ENCODE data around the gene POU3F1.

POU3F1 gene

DNA sequence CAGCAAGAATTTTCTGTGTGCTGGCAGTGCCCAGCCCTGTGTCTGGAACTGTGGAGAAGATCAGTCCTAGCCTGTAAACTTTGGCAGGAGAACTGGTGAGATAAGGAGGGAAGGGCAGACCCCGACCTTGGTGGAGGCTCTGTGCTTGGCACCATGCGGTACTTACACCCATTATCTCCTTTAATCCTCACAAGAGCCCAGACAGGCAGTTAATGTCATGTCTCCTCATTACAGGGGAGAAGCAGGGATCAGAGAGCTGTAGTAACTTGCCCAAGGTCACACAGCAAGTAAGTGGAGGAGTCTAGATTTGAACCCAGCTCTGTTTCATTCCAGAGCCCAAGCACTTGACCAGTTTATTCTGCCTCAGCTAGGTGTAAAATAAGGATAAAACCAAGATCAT, 13.9 kb upstream of the POU3F1 start:
- no peak overlapping the region for H3K4me2 ChIP-seq (ENCODE audit: low read length)
- no peak overlapping the region for H3K4me3 ChIP-seq (ENCODE audit: low read length)
- no peaks in the 10 kb centered on the region for H3K36me3 ChIP-seq (ENCODE audit: insufficient read depth, low read length)
- H3K4me1 ChIP-seq (ENCODE audit: control insufficient read depth, insufficient read depth, low read length) = peaks cover 8% of the 10 kb centered on the region
- H3K27me3 ChIP-seq (ENCODE audit: control insufficient read depth, insufficient read depth, low read length) = peaks cover 12% of the 10 kb centered on the region
- H3K9ac ChIP-seq (ENCODE audit: low read depth, low read length) = no peak overlapping the region
- H3K9me3 ChIP-seq (replicated peaks; ENCODE audit: low read length) = no peaks in the 10 kb centered on the region

DNA sequence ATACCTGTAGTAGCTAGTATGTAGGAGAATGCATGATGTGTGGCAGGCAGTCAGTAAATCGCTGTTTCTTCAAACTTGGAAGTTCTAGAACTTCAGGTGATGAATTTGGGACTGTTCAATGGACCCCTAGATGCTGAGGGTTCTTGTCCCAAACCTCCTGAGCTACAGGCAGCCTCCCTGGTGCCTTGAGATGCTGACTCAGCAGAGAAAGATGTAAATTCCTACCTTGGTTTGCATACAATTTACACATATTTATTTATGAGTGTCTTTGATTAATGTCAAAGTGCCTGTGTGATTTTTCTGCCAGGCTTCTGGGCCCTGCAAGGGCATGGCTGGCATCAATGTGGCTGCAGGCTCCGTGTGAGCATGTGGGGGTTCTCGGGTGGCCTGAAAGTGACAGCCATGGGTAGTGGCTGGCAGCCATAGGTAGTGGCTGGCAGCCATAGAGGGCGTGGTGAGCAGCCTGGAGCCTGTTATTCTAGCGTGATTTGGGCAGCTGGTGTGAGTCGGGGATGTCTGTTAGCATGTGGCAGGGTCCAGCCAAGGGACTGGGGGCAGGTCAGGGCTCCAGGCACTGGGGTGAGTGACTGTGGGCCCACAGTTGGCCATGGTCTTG, 13.2 kb upstream of the POU3F1 start:
- H3K9ac ChIP-seq (ENCODE audit: low read depth, low read length) = no peak overlapping the region

DNA sequence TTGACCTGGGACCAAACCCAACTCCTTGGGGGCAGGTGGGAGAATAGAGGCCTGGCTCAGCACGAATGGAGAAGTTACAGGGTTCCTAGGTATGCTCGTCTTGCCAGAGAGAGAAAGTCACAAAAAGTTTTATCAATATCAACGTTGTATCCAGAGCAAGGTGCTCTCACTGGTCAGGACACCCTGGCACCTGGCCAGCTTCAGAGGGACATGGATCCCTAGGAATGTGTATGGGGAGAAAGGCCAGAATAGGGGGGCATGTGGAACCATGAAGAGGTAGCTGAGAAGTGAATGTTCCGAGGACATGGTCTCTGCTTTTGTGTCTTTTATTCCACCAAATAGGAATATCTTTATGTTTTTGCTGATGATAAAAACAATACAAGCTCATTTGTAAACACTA, 9.4 kb upstream of the POU3F1 start:
- Histone ChIP-seq H3K27me3 (ENCODE audit: control insufficient read depth, insufficient read depth, low read length) (peaks cover 40% of the 10 kb centered on the region), H3K9ac (ENCODE audit: low read depth, low read length) (no peak overlapping the region), H3K36me3 (ENCODE audit: insufficient read depth, low read length) (no peaks in the 10 kb centered on the region), H3K4me2 (ENCODE audit: low read length) (no peak overlapping the region), H3K4me1 (ENCODE audit: control insufficient read depth, insufficient read depth, low read length) (no peaks in the 10 kb centered on the region), H3K9me3 (replicated peaks; ENCODE audit: low read length) (no peaks in the 10 kb centered on the region), H3K4me3 (ENCODE audit: low read length) (no peak overlapping the region)

More for the DNA sequence above, 13.2 kb upstream of the POU3F1 start:
- peaks cover 8% of the 10 kb centered on the region for H3K4me1 ChIP-seq (ENCODE audit: control insufficient read depth, insufficient read depth, low read length)
- H3K9me3 ChIP-seq (replicated peaks; ENCODE audit: low read length) = no peaks in the 10 kb centered on the region
- H3K4me2 ChIP-seq (ENCODE audit: low read length) = no peak overlapping the region
- H3K27me3 ChIP-seq (ENCODE audit: control insufficient read depth, insufficient read depth, low read length) = peaks cover 12% of the 10 kb centered on the region
- no peak overlapping the region for H3K4me3 ChIP-seq (ENCODE audit: low read length)
- no peaks in the 10 kb centered on the region for H3K36me3 ChIP-seq (ENCODE audit: insufficient read depth, low read length)

DNA sequence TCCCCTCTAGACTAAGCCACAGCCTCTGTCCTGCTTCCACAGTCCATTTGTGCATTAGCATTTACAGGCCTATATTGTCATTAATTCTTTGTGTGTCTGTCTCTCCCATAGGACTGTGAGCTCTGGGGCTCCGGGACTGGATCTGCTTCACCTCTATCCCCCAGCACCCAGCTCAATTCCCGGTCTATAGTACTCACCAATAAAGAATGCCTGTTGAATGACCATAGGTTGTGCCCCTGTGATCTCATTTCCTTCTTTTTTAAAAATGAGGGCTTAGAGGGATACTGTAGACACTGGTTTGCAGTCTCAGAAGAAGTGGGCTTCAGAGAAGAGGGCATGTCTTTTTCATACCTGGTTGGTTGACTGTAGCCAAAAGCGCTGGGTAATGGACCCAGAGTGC, 8.8 kb upstream of the POU3F1 start:
- no peaks in the 10 kb centered on the region for H3K4me1 ChIP-seq (ENCODE audit: control insufficient read depth, insufficient read depth, low read length)
- H3K4me2 ChIP-seq (ENCODE audit: low read length) = no peak overlapping the region
- peaks cover 35% of the 10 kb centered on the region for H3K27me3 ChIP-seq (ENCODE audit: control insufficient read depth, insufficient read depth, low read length)
- H3K36me3 ChIP-seq (ENCODE audit: insufficient read depth, low read length) = no peaks in the 10 kb centered on the region
- no peak overlapping the region for H3K4me3 ChIP-seq (ENCODE audit: low read length)
- no peaks in the 10 kb centered on the region for H3K9me3 ChIP-seq (replicated peaks; ENCODE audit: low read length)
- H3K9ac ChIP-seq (ENCODE audit: low read depth, low read length) = no peak overlapping the region

DNA sequence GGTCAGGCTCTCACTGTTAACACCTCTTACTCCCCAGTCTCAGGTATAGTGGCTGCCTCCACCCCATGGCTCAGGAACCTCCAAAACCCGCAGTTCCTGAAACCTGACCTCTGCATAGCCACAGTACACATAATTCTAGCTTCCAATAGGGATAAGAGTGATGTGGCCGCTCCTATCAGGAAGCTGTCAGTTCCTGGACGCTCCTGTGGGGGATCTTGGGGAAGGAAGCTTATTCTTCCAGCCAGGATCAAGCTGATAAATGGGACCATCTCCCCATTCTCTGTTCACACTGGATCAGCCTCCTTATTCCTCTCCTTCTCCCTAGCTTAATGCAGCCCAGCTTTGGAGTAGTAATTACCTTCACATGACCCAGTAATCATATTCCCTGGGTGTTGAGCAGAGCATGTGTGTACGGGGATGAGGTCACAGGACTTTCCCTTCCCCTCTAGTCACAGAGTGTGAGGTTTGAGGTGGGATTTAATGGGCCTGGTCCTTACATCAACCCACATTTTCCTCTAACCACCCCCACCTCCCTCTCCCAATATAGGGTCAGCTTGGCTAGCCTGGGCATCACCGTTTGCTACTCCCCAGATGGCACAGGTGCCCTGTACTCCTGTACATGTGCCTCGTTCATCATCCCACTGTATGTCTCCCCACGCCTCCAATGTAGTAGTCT, 7.0 kb upstream of the POU3F1 start:
- Histone ChIP-seq H3K4me3 (ENCODE audit: low read length) (no peak overlapping the region), H3K36me3 (ENCODE audit: insufficient read depth, low read length) (no peaks in the 10 kb centered on the region), H3K9me3 (replicated peaks; ENCODE audit: low read length) (no peaks in the 10 kb centered on the region), H3K27me3 (ENCODE audit: control insufficient read depth, insufficient read depth, low read length) (peaks cover 38% of the 10 kb centered on the region), H3K4me2 (ENCODE audit: low read length) (no peak overlapping the region), H3K9ac (ENCODE audit: low read depth, low read length) (no peak overlapping the region), H3K4me1 (ENCODE audit: control insufficient read depth, insufficient read depth, low read length) (no peaks in the 10 kb centered on the region)

DNA sequence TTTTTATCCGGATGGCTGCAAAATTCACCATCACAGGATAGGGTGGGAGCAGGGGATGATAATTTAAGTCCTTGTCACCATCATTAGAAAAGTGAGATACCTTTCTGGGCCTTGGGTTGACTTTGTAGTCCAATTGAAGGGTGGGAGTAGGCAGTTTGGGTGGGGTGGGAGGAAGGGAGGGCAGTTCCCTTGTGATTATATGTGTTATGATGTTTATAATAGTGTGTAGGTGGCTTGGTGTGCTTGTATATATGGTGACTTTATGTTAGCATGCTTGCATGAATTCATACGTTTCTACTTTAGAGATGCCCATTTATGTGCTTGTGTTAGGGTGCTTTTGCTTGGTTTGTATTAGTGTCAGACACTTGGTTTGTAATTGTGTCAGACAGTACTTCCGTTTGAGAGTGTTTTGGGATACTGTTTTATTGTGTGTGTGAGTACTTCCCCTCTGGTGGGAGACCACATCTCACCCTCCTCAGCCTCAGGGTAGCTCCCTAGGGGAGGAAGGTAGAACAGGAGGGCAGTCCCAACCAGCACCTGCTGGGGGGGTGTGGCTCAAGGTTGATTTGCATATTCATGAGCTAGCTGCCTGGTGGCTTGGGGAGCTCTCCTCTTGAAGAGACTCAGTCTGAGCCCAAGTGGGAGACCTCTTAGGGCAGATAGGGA, 6.3 kb upstream of the POU3F1 start:
- Histone ChIP-seq H3K27me3 (ENCODE audit: control insufficient read depth, insufficient read depth, low read length) (peaks cover 44% of the 10 kb centered on the region), H3K4me3 (ENCODE audit: low read length) (no peak overlapping the region), H3K4me1 (ENCODE audit: control insufficient read depth, insufficient read depth, low read length) (no peaks in the 10 kb centered on the region), H3K4me2 (ENCODE audit: low read length) (no peak overlapping the region), H3K9me3 (replicated peaks; ENCODE audit: low read length) (no peaks in the 10 kb centered on the region), H3K9ac (ENCODE audit: low read depth, low read length) (no peak overlapping the region), H3K36me3 (ENCODE audit: insufficient read depth, low read length) (no peaks in the 10 kb centered on the region)

DNA sequence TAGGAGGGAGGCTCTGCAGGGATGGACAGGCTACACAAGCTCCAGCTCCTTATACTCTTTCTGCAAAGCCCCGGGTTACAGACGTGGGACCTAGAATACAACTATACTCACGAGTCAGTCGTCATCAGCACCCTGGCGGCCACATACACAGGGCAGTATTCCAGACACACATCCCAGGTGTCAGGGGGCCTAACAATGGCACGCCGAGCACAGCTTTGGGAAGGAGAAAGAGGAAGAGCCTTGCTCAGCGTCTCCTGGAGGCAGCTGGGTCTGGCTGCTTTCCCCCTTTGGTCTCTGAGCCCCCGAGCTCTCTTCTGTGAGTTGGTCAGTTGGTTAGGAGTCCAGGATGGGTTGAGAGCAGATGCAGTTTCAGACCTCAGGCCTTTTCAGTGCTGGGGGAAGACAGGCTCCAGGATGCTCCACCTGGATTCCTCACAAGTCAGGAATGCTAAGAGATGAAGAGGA, 4.5 kb upstream of the POU3F1 start:
- Histone ChIP-seq H3K9me3 (replicated peaks; ENCODE audit: low read length) (no peaks in the 10 kb centered on the region), H3K4me2 (ENCODE audit: low read length) (no peak overlapping the region), H3K4me1 (ENCODE audit: control insufficient read depth, insufficient read depth, low read length) (peaks cover 9% of the 10 kb centered on the region), H3K9ac (ENCODE audit: low read depth, low read length) (no peak overlapping the region), H3K36me3 (ENCODE audit: insufficient read depth, low read length) (no peaks in the 10 kb centered on the region), H3K27me3 (ENCODE audit: control insufficient read depth, insufficient read depth, low read length) (peaks cover 45% of the 10 kb centered on the region), H3K4me3 (ENCODE audit: low read length) (no peak overlapping the region)

DNA sequence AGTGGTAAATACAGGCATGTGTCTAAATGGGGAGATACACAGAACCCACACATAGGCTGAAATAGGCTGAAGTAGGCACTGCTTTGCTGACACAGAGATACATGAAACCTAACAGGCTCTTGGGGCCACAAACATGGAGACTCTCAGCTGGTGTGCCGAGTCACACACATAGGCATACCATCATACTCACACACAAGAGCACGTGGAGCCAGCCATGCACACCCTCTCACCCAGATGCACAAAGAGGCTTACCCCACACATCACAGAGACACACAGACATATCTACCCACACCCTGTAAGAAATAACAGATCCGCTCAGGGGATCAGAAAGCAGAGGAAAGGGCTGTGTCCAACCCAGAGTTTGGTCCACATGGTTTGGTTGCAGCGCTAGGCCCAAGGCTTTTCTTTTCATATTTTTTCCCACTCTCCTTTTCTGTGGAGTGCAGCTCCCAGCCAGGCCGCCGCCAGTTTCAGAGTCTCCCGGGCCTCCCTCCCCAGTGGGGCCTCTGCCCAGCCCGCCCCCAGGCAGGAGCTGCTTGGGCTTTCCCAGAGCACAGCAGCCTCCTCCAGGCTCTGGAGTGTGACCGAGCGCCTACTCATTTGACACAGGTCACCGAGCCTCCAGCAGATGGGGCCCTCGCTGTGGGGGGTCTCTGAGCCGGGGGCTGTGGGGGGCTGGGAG, 3.9 kb upstream of the POU3F1 start:
- Histone ChIP-seq H3K27me3 (ENCODE audit: control insufficient read depth, insufficient read depth, low read length) (peaks cover 47% of the 10 kb centered on the region), H3K9me3 (replicated peaks; ENCODE audit: low read length) (no peaks in the 10 kb centered on the region)

DNA sequence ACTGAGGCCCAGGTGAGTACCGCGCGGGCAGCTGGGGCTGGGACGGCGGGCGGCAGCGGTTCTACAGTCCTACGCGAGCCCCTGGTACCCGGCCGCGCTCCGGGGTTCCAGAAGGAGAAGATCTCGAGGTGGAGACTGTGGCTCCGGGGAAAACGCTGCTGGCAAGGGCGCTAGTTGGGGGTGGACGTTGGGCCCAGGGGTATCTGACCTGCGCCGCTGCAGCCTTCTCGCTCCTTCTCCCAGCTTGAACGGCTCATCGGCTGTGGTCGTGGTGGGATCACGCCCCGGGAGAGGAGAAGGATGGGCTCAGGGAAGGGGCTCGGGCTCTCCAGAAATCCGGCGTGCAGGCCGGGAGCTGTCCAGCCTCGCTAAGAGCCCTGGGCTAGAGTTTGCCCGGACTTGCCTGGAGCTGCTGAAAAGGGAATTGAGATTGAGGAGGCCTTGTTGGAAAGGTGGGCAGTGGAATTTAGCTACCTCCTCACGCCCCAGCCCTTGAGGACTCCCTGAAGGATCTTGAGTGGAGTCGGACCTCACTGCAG, 1.1 kb upstream of the POU3F1 start:
- H3K9ac ChIP-seq (ENCODE audit: low read depth, low read length) = no peak overlapping the region
- H3K9me3 ChIP-seq (replicated peaks; ENCODE audit: low read length) = no peaks in the 10 kb centered on the region
- H3K4me3 ChIP-seq (ENCODE audit: low read length) = peak overlapping the region; percentile 72
- H3K4me2 ChIP-seq (ENCODE audit: low read length) = peak overlapping the region; percentile 89
- H3K36me3 ChIP-seq (ENCODE audit: insufficient read depth, low read length) = no peaks in the 10 kb centered on the region
- H3K4me1 ChIP-seq (ENCODE audit: control insufficient read depth, insufficient read depth, low read length) = peaks cover 9% of the 10 kb centered on the region
- H3K27me3 ChIP-seq (ENCODE audit: control insufficient read depth, insufficient read depth, low read length) = peaks cover 54% of the 10 kb centered on the region

More for the DNA sequence above, 3.9 kb upstream of the POU3F1 start:
- Histone ChIP-seq H3K4me2 (ENCODE audit: low read length) (no peak overlapping the region), H3K4me3 (ENCODE audit: low read length) (no peak overlapping the region), H3K36me3 (ENCODE audit: insufficient read depth, low read length) (no peaks in the 10 kb centered on the region), H3K9ac (ENCODE audit: low read depth, low read length) (no peak overlapping the region), H3K4me1 (ENCODE audit: control insufficient read depth, insufficient read depth, low read length) (peaks cover 9% of the 10 kb centered on the region)

DNA sequence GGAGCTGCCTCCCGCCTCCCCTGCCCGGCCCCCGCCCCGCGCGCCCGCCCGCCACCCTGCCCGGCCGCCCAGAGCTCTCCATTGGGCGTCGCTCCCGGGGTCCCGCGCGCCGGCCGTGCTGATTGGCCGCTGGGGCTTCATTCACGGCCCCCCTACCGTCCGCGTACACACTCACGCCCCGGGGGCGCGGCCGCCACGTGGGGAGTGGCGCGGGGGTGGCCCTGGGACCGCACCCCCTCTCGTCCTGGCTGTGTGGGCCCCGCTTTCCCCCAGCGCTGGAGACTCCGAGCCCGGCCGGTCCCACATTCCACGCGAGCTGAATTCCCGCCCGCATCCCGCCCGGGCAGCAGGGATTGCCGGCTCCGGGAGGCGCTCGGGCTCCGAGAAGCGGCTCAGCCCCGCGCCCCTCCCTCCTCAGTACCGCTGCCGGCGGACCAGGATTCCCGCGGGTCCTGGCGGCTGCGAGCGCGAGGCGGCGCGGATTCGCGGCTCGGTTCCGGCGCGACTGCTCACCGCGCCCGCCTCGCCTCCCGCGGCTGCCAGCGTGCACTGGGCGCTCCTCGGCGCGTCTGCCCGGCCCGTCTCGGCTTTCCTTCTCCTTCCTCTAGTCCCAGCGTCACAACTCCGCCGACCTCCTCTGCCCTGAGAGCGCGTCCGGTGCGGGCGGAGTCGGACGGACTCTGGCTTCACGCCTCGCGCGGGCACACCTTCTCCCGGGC, 450 bp upstream of the POU3F1 start:
- Histone ChIP-seq H3K4me1 (ENCODE audit: control insufficient read depth, insufficient read depth, low read length) (peaks cover 9% of the 10 kb centered on the region), H3K27me3 (ENCODE audit: control insufficient read depth, insufficient read depth, low read length) (peaks cover 58% of the 10 kb centered on the region), H3K4me2 (ENCODE audit: low read length) (peak overlapping the region; percentile 89), H3K4me3 (ENCODE audit: low read length) (peak overlapping the region; percentile 72), H3K9ac (ENCODE audit: low read depth, low read length) (no peak overlapping the region), H3K36me3 (ENCODE audit: insufficient read depth, low read length) (no peaks in the 10 kb centered on the region), H3K9me3 (replicated peaks; ENCODE audit: low read length) (no peaks in the 10 kb centered on the region)

Data from skeletal muscle satellite cell (primary cell).